GM19240 (cell line): ENCODE data around the gene TTI1.
"Not testable (repeated sequence)": the region's sequence is repeated elsewhere in the genome, so short reads cannot be mapped to it uniquely, and the experiment has no call there.

Experiments
- DNase-seq: peaks from one replicate; pipeline ENCODE4 v3.0.0; 2011; ENCODE audit warnings: low spot score; ENCODE audit not compliant: insufficient read length

Gene TTI1

GRCh38 chr20:37970856-37971245, 62.4 kb downstream of the TTI1 start:
- no peak for DNase-seq

DNA sequence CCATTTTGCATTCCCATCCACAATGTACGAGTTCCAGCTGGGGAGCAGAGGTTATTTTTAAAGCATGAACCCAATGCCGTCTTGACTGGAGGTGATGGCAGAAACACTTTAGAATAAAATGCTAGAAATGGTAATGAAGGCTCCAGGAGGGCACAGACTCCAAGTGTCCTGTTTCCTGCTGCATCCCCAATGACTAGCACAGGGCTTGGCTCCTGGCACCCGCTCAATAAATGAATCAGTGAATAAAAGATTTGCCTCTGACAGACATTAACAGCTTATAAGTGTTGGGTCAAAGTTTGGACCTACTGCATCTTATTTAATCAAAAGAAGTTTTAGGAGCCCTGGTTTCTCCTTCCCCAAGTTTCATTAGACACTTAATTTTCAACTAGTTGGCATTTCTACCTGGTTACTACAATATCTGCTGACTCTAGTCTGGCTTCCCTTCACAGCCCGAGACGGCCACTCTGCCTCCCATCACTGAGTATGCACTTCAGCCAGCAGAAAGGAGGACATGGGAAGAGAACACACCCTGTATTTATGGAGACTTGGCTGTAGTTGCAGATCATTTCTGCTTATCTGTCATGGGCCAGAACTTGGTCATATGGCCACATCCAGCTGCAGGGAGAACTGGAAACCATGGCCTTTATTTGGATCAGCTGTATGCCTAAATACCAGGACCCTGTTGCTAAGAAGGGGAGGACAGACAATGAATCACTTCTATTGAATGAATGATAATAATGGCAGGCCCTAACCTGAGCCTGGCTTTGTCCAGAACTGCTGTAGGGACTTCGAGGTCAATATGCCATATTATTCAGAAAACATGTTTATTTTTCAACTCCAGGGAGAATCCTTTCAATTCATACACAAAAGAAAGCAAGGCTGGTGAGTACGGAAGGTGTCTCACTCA, 63.1 kb downstream of the TTI1 start:
- DNase-seq: no peak

DNA sequence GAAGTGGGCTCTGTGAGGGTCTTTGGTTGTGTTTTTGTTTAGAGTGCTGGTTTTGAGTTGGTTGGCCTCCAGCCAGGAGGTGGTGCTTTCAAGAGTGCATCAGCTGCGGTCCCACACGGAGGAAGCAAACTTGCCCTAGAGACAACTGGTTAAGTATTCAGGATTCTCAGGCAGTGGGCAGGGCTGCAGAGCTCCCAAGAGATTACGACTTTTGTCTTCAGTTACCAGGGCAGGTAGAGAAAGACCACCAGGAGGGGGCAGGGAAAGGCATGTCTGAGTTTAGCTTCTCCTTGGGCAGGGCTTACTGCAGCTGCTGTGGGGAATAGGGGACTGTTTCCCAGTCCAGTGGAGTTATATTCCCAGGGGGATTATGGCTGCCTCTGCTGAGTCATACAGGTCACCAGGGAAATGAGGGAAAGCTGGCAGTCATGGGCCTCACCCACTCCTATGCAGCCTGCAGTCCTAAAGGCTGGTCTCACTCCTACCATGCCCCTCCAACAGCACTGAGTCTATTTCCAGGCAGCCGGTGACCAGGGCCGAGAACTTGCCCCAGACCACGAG, 64.3 kb downstream of the TTI1 start:
- DNase-seq: no peak

GRCh38 chr20:37963483-37963882, 69.8 kb downstream of the TTI1 start:
- DNase-seq: not testable (repeated sequence)

- DNase-seq: no peak
These were observed 72.2 kb downstream of the TTI1 start for GRCh38 chr20:37961066-37961465.

- no peak for DNase-seq
These were observed 74.3 kb downstream of the TTI1 start for GRCh38 chr20:37958856-37959520.

DNA sequence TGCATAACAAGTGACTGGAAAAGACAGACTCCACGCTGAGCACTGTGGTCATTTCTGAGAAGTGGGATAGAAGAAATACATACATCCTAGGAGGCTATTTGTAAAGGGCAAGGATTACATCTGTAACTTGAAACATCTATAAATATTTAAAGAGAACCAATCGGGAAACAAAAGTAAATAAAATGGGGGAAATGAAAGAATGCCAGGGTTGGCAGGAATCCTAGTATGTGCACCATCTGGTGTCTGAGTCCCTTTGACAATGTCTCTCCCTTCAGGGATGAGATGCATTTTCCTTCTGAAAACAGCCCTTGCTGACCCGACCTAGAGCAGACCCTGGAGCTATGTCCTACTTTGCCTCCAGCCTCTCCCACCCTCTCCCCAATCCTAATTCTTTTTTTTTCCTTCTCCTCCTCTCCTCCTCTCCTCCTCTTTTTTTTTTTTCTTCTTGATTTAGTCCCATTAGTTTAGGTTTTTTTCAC, 77.1 kb downstream of the TTI1 start:
- no peak for DNase-seq

GRCh38 chr20:37955511-37955910, 77.7 kb downstream of the TTI1 start:
- DNase-seq: no peak

DNA sequence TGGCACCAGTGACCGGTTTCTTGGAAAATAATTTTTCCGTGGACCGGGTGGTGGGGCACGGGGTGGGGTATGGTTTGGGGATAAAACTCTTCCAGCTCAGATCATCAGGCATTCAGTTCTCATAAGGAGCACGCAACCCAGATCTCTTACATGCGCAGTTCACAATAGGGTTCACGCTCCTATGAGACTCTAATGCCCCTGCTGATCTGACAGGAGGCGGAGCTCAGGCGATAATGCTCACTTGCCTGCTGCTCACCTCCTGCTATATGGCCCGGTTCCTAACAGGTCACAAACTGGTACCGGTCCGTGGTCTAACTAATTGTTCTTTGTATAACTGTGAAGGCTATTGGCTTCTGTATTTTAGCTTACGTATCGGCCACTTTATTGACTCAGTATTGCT, 78.6 kb downstream of the TTI1 start:
- no peak for DNase-seq

DNA sequence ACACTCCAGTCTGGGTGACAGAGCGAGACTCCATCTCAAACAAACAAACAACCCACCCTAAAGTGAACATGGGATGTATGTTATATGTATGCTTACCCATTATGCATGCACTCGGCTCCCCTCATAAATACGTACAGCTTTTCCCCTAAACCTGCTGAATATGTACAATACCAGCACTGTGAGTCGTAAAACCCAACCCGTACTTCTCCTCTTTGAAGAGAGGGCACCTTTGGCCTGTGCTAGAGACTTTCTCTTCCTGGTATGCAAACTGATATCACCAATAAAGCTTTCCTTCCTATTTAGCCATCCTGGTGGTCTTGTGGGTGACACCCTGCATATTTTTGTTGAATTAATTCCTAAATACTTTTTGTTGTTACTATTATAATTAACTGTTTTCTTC, 79.1 kb downstream of the TTI1 start:
- no peak for DNase-seq

- DNase-seq: no peak
These were observed 84.3 kb downstream of the TTI1 start for GRCh38 chr20:37948956-37949355.

GRCh38 chr20:37947943-37948342, 85.3 kb downstream of the TTI1 start:
- DNase-seq: no peak

DNA sequence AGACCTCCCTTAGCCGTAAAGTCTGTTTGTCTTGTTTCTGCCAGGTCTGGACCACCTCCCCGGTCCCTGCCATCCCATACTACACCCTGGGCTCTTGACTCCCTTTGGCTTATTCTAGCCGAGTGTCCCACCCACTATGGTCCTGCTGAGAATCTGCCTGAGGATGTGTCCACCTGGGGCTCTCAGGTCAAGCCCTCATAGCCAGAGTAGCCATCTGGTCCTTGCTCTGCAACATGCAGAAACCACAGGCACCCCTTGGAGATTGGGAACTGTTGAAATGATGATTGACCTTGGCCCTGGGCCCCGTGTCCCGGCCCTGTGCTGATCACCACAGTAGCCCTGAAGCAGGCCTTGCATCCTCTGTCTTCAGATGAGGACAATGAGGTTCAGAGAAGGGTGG, 86.3 kb downstream of the TTI1 start:
- DNase-seq: no peak

GRCh38 chr20:37945091-37945547, 88.1 kb downstream of the TTI1 start:
- DNase-seq: no peak

- no peak for DNase-seq
These were observed 88.7 kb downstream of the TTI1 start for GRCh38 chr20:37944456-37944981.

DNA sequence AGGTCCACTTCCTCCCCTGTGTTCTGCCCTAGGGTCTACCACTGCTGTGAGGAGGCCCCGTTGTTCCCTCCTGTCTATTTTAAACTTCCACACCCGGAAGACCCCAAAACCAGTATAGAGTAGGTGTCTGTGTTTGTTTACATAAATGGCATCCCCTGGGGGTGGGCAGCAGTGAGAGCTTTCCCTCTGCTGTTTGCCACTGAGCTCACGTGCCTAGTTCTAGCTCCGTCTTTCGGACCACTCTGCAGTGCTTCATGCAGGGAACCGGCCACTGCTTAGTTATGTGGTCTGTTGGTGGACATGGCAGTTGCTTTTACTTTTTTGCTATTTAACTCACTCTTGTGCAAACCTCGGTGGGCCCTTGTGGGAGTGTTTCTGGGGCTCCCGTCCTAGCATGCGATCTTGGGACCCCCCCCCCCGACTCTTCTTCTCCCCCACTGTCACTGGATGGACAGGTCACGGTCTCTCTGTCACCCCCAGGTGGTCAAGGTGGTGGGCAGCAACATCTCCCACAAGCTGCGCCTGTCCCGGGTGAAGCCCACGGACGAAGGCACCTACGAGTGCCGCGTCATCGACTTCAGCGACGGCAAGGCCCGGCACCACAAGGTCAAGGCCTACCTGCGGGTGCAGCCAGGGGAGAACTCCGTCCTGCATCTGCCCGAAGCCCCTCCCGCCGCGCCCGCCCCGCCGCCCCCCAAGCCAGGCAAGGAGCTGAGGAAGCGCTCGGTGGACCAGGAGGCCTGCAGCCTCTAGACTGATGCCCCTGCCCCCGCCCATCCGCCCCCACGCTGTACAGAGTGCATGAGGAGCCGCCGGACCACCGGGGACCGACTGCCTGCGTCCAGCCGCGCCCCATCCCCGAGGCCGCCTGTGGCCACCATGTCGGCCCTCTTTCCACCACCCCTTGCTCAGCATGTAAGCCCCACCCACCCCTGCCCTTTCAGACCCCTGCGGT, 89.5 kb downstream of the TTI1 start:
- no peak for DNase-seq

- DNase-seq: no peak
These were observed 90.2 kb downstream of the TTI1 start for GRCh38 chr20:37943033-37943432.

- no peak for DNase-seq
These were observed 91.3 kb downstream of the TTI1 start for GRCh38 chr20:37941992-37942391.

DNA sequence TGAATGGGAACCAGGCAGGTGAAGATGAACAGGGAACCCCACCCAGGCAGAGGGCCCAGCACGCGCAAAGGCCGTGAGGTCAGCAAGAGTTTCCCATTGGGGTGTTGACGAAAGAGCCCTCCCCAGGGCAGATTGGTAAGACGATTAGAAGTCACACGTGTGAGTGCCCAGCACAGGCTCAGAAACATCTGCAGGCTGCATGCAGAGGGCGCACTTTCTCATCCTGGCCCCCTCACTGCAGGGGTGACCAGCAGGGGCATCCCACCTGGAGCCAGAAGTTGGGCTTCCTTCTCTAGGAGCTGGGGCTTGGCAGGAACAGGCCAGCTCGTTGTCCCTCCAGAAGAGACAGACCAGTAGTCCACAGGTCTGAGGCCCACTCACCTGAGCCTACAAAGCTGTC, 91.9 kb downstream of the TTI1 start:
- DNase-seq: no peak

- no peak for DNase-seq
These were observed 92.4 kb downstream of the TTI1 start for GRCh38 chr20:37940858-37941257.
